Left forelimb (tissue), 1 donor: Measurements from ENCODE around the gene IGF1.
A peak's percentile ranks its signal among the peaks of the same experiment; 100 is the strongest.

Source experiments
- DNase-seq: peaks from one replicate; pipeline ENCODE4 v3.0.0-alpha.2; 2018; ENCODE audit warnings: low spot score

Gene IGF1

GRCh38 chr12:102496591-102496990 lies 16.2 kb upstream of the IGF1 start:
- DNase-seq, result no peak

GRCh38 chr12:102487226-102487625 lies 6.9 kb upstream of the IGF1 start:
- no peak for DNase-seq

GRCh38 chr12:102486153-102486552 lies 5.8 kb upstream of the IGF1 start:
- no peak for DNase-seq

- peak; percentile 70 for DNase-seq
These were observed 4.1 kb upstream of the IGF1 start for GRCh38 chr12:102484428-102484958.

GRCh38 chr12:102484017-102484416 lies 3.7 kb upstream of the IGF1 start:
- DNase-seq, result no peak

- no peak for DNase-seq
These were observed 3.1 kb upstream of the IGF1 start for GRCh38 chr12:102483466-102483865.

GRCh38 chr12:102481705-102482425 lies 1.5 kb upstream of the IGF1 start:
- DNase-seq, result no peak

GRCh38 chr12:102479939-102480338 lies 424 bp downstream of the IGF1 start:
- no peak for DNase-seq

GRCh38 chr12:102479099-102479885 lies 1.1 kb downstream of the IGF1 start:
- DNase-seq, result peak; percentile 65

GRCh38 chr12:102478405-102479098 lies 1.8 kb downstream of the IGF1 start:
- DNase-seq, result no peak

GRCh38 chr12:102475355-102475754 lies 5.0 kb downstream of the IGF1 start:
- no peak for DNase-seq

GRCh38 chr12:102474438-102475064 lies 5.8 kb downstream of the IGF1 start:
- DNase-seq, result no peak

- DNase-seq, result no peak
These were observed 7.9 kb downstream of the IGF1 start for GRCh38 chr12:102472496-102472895.

GRCh38 chr12:102471556-102471955 lies 8.8 kb downstream of the IGF1 start:
- DNase-seq, result no peak

GRCh38 chr12:102470945-102471344 lies 9.4 kb downstream of the IGF1 start:
- DNase-seq, result no peak

- no peak for DNase-seq
These were observed 12.0 kb downstream of the IGF1 start for GRCh38 chr12:102468261-102468915.

GRCh38 chr12:102465762-102466560 lies 14.4 kb downstream of the IGF1 start:
- no peak for DNase-seq

GRCh38 chr12:102463659-102464249 lies 16.6 kb downstream of the IGF1 start:
- no peak for DNase-seq

- no peak for DNase-seq
These were observed 17.4 kb downstream of the IGF1 start for GRCh38 chr12:102462795-102463465.

GRCh38 chr12:102462386-102462785 lies 18.0 kb downstream of the IGF1 start:
- no peak for DNase-seq
